Upper lobe of right lung (tissue), 1 donor: ENCODE measurements around the gene RPA1. TPM values are rescaled to one million over a fixed set of nuclear protein-coding genes. Genes with fewer than 3 reads are reported as not detected.
A peak's percentile ranks its signal among the peaks of the same experiment; 100 is the strongest.

ENCODE experiments used
- ATAC-seq: fragments of 200-7000 bp; cut with Tn5 transposase; one replicate; pipeline ENCODE4 v1.9.1; 2020; ENCODE audit warnings: mild to moderate bottlenecking, moderate library complexity
- DNase-seq: peaks from one replicate; pipeline ENCODE4 v3.0.0-alpha.2; 2020
- H3K27ac ChIP-seq: fragments of 200-600 bp; one replicate; pipeline ENCODE4 v1.8.0; 2022
- H3K27me3 ChIP-seq: fragments of 200-600 bp; one replicate; pipeline ENCODE4 v1.8.0; 2022; ENCODE audit warnings: mild to moderate bottlenecking
- H3K36me3 ChIP-seq: fragments of 200-600 bp; one replicate; pipeline ENCODE4 v1.8.0; 2022
- H3K4me1 ChIP-seq: fragments of 200-600 bp; one replicate; pipeline ENCODE4 v1.8.0; 2022
- H3K4me3 ChIP-seq: fragments of 200-600 bp; one replicate; pipeline ENCODE4 v1.8.0; 2022; ENCODE audit warnings: mild to moderate bottlenecking
- H3K9me3 ChIP-seq: fragments of 200-600 bp; one replicate; pipeline ENCODE4 v1.8.0; 2022
- intact Hi-C: fragments of 100-400 bp; cut with DNase I; formaldehyde crosslinking; loops from one replicate; pipeline ENCODE4 v1.11.0; 2022
- long read RNA-seq: library from polyadenylated mRNA; unstranded; transcript quantifications from one replicate; pipeline ENCODE4 v2.0.0, GENCODE V29; 2021
- total RNA-seq: library from RNA; stranded (reverse); fragmentation: NEBNext Ultra II Directional; extraction: Animal tissue kit (Norgen Biotek cat#: 25700); gene quantifications from one replicate; pipeline ENCODE4 v1.2.1, GENCODE V29; 2021
- TF ChIP-seq, protein P1 (sequence below): fragments of 200-600 bp; IDR thresholded peaks from one replicate; pipeline ENCODE4 v1.8.0; 2022; ENCODE audit warnings: antibody characterized with exemption
- donor health status: DM: no; HTN: yes; CAD: no; lungs with severe emphysema.

Gene RPA1
- total RNA-seq = 56.7 TPM
- long read RNA-seq, full-length matches to known transcripts = 70 of 81 reads
- long read RNA-seq, partial matches to known transcripts = 2 of 81 reads
- long read RNA-seq, other reads (novel, unspliced or antisense) = 9 of 81 reads

- DNase-seq (peak; percentile 95), ATAC-seq (peak; percentile 100)
- Histone ChIP-seq H3K27me3 (no peaks in the 10 kb centered on the region), H3K27ac (peak within 1 kb of the TSS; percentile 82), H3K9me3 (no peaks in the 10 kb centered on the region), H3K4me3 (peak within 1 kb of the TSS; percentile 77), H3K36me3 (peaks cover 27% of the 10 kb centered on the region), H3K4me1 (peaks cover 15% of the 10 kb centered on the region)
- intact Hi-C loops = loop anchor here (10.0 kb wide), 1 partner anchor 115 kb away; the partner anchor contains the start of gene TLCD2
- TF ChIP-seq, protein P1, sequence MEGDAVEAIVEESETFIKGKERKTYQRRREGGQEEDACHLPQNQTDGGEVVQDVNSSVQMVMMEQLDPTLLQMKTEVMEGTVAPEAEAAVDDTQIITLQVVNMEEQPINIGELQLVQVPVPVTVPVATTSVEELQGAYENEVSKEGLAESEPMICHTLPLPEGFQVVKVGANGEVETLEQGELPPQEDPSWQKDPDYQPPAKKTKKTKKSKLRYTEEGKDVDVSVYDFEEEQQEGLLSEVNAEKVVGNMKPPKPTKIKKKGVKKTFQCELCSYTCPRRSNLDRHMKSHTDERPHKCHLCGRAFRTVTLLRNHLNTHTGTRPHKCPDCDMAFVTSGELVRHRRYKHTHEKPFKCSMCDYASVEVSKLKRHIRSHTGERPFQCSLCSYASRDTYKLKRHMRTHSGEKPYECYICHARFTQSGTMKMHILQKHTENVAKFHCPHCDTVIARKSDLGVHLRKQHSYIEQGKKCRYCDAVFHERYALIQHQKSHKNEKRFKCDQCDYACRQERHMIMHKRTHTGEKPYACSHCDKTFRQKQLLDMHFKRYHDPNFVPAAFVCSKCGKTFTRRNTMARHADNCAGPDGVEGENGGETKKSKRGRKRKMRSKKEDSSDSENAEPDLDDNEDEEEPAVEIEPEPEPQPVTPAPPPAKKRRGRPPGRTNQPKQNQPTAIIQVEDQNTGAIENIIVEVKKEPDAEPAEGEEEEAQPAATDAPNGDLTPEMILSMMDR = no peak
Observed at GRCh38 chr17:1829592-1830257, at the start of gene RPA1, which contains the start of gene SMYD4. TSS of gene RPA1 (plus strand) at chr17:1830005. CDS start at chr17:1830094, 89 bp downstream. TSS of gene SMYD4 (minus strand) at chr17:1829902. CDS start at chr17:1827994, 1,908 bp downstream.

DNA sequence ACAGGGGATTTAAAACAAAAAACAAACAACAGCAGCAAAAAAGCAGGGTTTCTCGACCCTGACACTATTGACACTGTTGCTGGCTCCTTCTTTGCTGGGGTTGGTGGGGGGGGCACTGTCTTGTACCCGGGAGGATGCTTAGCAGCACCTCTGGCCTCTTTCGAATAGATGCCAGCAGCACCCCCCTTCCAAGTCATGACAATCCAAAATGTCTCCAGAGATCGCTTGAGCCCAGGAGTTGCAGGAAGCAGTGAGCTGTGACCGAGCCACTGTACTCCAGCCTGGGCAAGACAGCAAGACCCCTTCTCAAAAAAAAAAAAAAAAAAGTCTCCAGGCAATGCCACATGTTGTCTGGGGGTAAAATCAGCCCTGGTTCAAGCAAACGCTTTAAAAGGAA is 47.6 kb upstream of the RPA1 start:
- no peak for DNase-seq
- H3K36me3 ChIP-seq = peaks cover 25% of the 10 kb centered on the region
- no peaks in the 10 kb centered on the region for H3K27me3 ChIP-seq
- intact Hi-C loops = loop anchor here (10.0 kb wide), 2 partner anchors 67 to 107 kb away; partner anchors contain the start of gene TLCD2
- TF ChIP-seq, protein P1 = no peak
- H3K27ac ChIP-seq = peak overlapping the region; percentile 99
- no peaks in the 10 kb centered on the region for H3K9me3 ChIP-seq
- peaks cover 69% of the 10 kb centered on the region for H3K4me1 ChIP-seq
- H3K4me3 ChIP-seq = no peak overlapping the region
- no peak for ATAC-seq

DNA sequence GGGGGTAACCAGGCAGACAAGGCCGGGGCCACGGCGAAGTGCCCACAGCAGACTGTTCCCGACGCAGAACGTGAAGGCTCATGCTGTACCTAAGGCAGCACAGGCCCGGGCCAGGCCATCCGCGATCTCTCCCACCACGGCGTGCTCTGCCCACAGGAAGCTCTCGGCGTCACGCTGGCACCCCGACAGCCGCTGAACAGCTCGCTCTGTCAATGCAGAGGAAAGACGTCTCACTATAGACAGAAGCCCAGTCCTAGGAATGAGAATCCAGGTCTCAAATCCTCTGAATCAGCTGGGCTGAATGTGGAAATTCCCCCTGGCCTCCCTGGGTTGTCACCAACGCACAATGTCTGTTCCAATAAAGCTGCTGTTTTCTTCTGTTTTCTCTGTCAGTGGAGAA is 46.5 kb upstream of the RPA1 start:
- intact Hi-C loops = loop anchor here (10.0 kb wide), 2 partner anchors 68 to 108 kb away; partner anchors contain the start of gene TLCD2
- ATAC-seq = peak; percentile 16
- Histone ChIP-seq H3K27ac (peak overlapping the region; percentile 99), H3K4me3 (peak overlapping the region; percentile 12), H3K4me1 (peaks cover 79% of the 10 kb centered on the region), H3K9me3 (no peaks in the 10 kb centered on the region), H3K27me3 (no peaks in the 10 kb centered on the region), H3K36me3 (peaks cover 15% of the 10 kb centered on the region)
- TF ChIP-seq, protein P1 = no peak
- peak; percentile 80 for DNase-seq

- no peaks in the 10 kb centered on the region for H3K9me3 ChIP-seq
- TF ChIP-seq, protein P1 = peak; percentile 77
- H3K4me3 ChIP-seq = peak overlapping the region; percentile 12
- H3K4me1 ChIP-seq = peaks cover 71% of the 10 kb centered on the region
- intact Hi-C loops = loop anchor here (10.0 kb wide), 2 partner anchors 69 to 109 kb away; partner anchors contain the start of gene TLCD2
- H3K27ac ChIP-seq = peak overlapping the region; percentile 99
- no peaks in the 10 kb centered on the region for H3K27me3 ChIP-seq
- ATAC-seq = peak; percentile 79
- peaks cover 11% of the 10 kb centered on the region for H3K36me3 ChIP-seq
- DNase-seq = peak; percentile 85
Observed at GRCh38 chr17:1783834-1784611, 45.8 kb upstream of the RPA1 start.

GRCh38 chr17:1785930-1786329 is 43.9 kb upstream of the RPA1 start:
- no peak for DNase-seq
- peak overlapping the region; percentile 75 for H3K27ac ChIP-seq
- intact Hi-C loops = loop anchor here (10.0 kb wide), 2 partner anchors 71 to 111 kb away; partner anchors contain the start of gene TLCD2

More at GRCh38 chr17:1785930-1786329, 43.9 kb upstream of the RPA1 start:
- Histone ChIP-seq H3K36me3 (peaks cover 11% of the 10 kb centered on the region), H3K9me3 (no peaks in the 10 kb centered on the region), H3K27me3 (no peaks in the 10 kb centered on the region), H3K4me1 (peaks cover 57% of the 10 kb centered on the region), H3K4me3 (no peak overlapping the region)
- TF ChIP-seq, protein P1 = no peak
- no peak for ATAC-seq
